ENCODE data around the gene MYH10.

Gene MYH10

DNA sequence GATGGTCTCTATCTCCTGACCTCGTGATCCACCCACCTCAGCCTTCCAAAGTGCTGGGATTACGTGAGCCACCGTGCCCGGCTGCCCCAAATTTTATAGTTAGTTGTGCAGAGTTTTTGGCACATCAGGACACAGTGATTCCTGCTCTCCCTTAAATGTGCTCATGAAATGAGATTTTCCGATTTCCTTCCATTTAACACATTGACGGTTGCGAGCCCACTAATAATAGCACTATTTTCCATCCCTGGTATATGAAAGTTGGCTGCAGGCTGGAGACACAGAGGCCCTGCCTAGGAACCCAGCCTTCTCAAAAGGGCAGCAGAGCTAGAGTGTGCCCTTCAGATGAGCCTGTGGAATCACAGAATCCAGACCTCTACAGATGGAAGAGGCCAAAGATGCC, 17.4 kb upstream of the MYH10 start:
- no peak for DNase-seq

DNA sequence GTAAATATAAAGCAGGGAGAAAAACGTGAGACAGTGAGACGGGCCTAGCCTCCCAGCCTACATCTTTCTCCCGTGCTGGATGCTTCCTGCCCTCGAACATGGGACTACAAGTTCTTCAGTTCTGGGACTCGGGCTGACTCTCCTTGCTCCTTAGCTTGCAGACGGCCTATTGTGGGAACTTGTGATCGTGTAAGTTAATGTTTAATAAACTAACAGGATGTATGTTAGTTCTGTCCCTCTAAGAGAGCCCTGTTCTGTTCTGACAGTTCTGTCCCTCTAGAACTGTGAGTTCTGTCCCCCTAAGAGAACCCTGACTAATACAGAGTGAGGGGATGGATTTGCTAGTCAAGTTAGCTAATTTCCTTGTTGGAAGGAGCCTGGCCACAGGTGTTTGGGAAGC, 16.7 kb upstream of the MYH10 start:
- no peak for DNase-seq

DNA sequence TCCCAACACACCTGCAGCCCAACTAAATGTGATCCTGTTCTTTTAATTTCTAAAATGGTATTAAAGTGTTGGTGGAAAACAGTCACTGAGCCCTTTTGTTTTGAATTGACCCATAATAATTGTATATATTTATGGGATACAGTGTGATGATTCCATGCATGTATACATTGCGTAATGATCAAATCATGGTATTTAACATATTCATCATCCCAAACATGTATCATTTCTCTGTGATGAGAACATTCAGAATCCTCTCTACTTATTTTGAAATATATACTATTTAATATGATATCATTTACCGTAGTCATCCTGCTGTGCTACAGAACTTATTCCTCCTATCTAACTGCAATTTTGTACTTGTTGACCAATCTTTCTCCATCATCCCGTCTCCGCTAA, 14.0 kb upstream of the MYH10 start:
- DNase-seq: no peak

DNA sequence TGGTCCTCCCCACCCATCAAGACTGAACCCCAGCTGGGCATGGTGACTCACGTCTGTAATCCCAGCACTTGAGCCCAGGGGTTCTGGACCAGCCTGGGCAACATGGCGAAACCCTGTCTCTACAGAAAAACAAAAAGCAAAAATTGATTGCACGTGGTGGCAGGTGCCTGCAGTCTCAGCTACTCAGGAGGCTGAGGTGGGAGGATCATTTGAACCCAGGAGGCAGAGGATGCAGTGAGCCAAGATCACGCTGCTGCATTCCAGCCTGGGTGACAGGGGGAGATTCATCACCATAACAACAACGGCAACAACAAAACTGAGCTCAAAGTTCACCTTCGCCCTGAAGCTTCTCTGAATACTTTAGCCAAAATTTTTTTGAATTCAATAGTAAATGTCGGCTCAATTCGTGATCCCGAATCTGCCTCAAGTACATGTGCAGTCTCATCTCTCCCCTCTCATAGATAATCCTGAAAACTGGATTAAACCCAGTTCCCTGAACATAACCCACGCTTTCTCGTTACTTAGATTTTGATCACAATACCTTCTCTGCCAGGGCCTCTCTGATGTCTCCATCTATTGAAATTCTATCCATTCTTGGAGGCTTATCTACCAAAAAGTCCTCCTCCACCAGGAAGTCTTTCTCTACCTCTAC, 13.5 kb upstream of the MYH10 start:
- no peak for DNase-seq

GRCh38 chr17:8639709-8640108, 9.2 kb upstream of the MYH10 start:
- no peak for DNase-seq

GRCh38 chr17:8632061-8632460, 1.5 kb upstream of the MYH10 start:
- DNase-seq: no peak

GRCh38 chr17:8631554-8631877, 991 bp upstream of the MYH10 start:
- DNase-seq: no peak

- DNase-seq: peak; percentile 97
Observed at GRCh38 chr17:8630802-8631553, 453 bp upstream of the MYH10 start.

DNA sequence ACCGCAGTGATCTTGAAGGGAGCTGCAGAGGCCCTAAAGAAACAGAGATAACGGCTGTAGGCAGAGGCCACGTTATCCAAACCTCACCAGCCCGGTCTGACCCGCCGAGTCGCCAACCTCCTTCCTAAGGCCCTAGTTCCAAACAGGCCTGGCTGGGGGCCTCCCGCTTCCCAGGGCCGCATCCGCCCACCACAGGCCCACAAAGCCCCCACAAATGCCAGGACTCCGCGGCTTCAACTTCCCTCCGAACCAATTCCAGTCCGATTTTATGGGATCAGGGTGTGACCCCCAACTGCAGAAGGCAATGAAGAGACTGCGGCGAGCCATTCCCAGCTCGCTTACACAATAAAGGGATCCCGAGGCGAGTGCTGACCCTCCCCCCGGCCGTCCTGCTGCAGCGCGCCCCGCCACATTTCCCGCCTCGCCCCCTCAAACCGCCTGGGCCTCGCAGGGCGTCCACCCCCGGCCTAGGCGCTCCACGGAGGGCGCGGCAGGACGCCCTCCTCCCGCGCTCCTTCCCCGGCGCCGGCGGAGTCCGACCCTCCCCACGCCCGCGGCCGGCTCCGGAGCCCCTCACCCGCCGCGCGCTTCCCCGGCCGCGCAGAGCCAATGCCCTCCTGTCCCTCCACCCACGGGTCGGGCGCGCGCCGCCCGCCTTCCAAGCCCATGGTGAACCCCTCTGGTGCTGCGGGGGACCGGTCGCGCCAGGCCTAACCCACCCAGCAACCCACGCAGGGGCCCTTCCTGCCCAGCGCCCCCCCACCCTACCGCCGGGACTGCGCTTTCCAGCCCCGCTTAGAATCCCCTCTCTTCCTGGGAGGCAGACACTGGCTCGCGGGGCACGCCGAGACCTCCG, 926 bp downstream of the MYH10 start:
- DNase-seq: peak; percentile 81

DNA sequence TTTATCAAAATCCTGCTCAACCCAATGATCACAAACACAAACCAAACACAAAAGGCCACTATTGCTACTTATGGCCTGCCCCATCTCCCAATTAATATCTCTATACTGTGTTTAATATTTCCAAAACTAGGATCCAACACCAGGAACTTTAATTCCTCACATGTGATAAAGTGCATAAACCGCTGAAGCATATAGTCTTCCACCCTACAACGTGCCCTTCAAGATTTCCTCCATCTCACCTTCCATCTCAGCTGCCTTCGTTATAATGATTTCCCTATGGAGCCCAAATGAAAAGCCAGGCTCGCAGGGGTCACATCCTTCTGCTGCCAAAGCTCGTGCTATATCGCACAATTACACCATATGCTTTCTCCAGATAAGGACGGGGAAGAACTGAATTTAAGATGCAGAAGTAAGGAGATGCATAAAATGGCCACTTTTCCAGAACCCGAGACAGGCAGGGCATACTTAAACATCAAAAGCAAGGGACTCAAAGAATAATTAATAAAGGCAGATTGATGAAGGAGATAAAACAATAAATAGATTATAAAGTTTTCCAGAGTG, 1.8 kb downstream of the MYH10 start:
- peak; percentile 57 for DNase-seq

- DNase-seq: no peak
Observed at GRCh38 chr17:8628172-8628571, 2.4 kb downstream of the MYH10 start.

DNA sequence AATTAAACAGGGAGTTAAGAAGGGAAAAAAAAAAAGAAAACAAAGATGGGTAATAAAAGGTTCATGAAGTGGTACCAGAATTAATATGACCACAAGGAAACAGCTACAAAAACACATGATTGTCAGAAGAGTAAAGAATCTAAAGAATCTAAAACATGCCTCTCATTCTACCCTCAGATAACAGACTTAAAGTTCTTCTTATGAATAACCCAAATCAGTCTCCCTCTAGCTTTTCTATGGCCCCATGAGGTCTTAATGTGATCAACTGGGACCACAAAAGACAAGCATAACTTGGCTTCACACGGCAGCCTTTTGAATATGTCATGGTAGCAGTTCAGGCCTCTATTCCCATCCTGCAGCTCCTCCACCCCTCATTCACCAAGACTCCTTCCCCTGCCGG, 6.9 kb downstream of the MYH10 start:
- DNase-seq: no peak

DNA sequence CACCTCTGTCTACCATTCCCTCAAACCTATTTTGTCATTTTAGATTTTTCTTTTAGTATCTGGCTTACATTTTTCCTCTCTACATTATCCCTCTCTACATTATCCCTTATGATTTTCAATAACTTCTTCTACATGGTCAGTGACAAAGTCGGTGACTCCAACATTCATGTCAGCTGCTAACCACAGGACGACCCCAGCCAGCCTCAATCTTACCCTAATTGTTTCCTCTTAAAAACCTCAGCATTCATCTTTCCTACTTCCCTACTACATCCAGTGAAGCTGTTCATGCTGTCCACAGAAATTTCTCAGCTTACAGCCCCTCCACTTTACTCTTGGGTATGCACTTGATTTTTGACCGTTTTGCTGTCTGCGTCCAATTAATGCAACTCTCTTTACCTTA, 8.3 kb downstream of the MYH10 start:
- DNase-seq: no peak

DNA sequence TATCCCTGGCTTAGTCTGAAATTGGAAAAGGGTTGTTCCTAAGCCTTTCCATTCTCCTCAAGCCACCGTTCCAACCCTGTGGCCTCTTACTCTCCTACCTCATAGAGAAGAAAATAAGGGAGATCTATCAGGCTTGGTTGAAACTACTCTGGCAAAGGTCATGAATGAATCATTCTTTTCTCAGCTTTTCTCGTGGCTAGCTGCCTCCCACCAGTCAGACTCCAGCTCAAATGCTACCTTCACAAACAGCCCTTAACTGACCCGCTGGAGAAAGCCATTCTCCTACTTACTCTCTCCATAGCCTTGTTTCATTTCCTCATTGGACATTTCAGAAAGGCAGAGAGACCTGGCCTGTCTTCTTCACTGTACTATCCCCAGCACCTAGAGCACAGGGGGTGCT, 8.9 kb downstream of the MYH10 start:
- DNase-seq: no peak

DNA sequence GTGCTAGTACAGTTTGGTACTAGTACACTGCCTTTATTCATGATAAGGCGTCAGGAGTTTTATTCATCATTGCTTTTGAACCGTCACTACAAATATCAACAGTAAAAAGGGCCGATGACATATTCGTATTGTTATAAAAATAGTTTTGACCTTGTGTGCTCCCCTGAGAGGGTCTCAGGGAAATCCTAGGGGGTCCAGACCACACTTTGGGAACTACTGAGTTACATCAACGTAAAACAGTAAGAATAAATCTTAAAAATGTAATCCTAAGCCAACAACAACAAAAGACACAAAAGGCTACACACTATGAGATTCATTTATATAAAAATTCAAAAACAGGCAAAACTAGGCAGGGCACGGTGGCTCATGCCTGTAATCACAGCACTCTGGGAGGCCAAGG, 11.2 kb downstream of the MYH10 start:
- no peak for DNase-seq

DNA sequence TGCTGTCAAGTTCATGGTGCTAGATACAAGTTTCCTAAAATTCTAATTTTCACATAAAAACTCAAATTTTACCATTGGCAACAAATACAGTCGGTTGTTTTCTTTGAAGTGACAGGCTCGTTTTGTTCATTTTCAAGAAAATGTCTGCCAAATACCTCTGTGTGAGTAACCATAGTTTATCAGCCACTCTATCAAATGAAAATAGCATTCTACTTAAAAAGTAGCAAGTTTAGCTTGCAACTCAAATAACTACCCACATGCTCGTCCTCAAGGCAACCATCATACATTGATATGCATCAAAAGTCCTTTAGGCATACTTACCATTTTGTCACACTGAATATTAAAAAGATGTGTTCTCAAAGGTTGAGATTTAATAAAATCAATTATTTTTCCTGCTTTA, 11.7 kb downstream of the MYH10 start:
- DNase-seq: no peak

DNA sequence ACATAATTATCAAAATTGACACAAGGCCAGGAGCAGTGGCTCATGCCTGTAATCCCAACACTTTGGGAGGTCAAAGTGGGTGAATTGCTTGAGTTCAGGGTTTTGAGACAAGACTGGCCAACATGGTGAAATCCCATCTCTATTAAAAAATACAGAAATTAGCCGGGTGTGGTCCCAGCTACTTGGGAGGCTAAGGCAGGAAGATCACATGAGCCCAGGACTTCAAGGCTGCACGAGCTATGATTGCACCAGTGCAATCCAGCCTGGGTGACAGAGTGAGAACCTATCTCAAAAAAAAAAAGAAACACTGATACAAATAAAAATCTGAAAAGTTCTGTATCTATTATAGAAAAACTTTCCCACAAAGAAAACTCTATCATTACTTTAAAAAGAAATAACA, 15.5 kb downstream of the MYH10 start:
- no peak for DNase-seq

DNA sequence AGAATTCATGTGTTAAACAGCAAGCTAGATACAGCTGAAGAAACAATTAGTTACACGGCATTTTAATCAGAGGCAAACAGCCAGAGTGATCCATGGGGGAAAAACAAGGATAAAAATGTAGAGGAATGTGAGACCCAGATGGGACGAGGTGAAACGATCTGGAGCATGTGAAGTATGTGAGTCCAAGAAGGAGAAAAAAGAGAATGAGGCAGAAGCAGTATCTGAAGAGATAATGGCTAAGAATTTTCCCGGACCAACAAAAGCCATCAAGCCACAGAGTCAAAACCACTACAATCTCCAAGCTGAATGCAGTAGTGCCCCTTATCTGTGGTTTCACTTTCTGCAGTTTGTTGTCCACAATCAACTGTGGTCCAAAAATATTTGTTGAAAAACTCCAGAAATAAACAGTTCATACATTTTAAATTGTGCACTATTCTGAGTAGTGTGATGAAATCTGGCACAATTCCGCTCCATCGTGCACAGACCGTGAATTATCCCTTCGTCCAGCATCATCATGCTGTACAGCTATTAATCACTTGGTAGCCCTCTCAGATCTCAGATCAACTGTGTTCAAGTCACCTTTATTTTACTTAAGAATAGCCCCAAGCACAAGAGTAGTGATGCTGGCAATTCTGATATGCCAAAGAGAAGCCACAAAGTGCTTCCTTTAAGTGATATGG, 18.8 kb downstream of the MYH10 start:
- DNase-seq: no peak

GRCh38 chr17:8611137-8611536, 19.4 kb downstream of the MYH10 start:
- DNase-seq: no peak

DNA sequence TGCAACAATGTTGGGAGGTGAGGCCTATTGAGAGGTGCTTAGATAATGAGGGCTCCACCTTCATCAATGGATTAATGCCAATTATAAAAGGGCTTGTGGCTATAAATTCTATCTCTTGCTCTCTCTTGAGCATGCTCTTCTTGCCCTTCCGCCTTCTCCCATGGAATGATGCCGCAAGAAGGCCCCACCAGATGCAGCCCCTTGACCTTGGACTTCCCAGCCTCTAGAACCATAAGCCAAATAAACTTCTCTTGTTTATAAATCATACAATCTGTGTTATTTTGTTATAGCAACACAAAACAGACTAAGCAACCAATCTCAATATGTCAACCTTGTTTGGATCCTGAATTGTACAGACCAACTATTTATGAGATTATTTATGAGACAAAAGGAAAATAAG, 20.0 kb downstream of the MYH10 start:
- DNase-seq: no peak

DNA sequence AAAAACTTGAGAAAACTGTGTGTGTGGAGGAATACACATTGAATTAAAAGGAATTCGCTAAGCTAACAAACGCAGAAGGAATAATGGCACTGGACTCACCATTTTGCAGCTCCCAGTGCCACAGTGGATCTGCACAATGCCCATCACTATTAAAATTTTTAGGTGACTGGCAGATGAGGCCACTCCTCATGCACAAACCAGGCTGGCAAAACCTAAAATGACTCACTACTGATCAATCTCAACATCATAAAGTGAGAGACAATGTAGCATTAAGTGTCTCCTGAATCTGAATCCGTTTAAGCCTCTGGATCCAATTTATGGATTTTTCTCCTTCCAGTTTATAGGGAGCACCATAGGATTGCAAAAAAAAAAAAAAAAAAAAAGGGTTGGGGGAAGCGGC, 20.6 kb downstream of the MYH10 start:
- DNase-seq: no peak

DNA sequence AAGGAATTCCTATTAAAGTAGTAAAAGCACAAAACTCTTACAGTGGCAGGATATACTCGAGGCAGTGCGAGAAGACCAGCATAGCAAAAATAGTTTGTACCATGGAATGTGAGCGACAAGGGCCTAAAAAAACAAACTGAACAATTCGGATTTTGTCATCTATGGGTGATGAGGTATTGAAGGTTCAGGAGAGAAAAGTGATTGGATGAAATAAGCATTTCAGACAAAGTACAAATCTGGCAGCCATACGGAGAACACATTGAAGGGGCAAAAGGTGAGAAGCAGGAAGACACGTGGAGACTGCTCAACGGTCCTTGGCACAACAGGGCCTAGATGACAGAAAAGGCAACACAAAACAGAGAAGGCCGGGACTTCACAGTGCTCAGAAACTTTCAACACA, 22.5 kb downstream of the MYH10 start:
- DNase-seq: no peak

DNA sequence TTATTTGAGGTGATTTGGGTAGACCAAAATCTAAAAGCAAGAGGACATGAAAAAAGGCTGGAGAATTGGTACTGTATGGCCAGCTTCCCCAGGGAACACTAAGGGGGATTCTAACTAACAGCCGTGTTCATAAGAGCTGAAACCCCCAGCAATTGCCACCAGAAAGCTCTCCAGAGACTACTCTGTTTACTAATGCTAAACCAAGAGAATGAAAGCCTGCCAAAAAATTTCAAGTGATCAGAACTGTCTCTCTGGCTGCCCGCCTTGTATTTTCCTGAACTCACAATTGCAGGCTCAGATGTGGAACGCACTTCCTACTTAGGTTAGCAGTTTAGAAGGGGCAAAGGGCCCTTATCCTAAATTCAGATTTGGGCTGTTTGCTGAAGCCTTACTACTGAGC, 24.1 kb downstream of the MYH10 start:
- peak; percentile 13 for DNase-seq
